ENCODE data around the gene LDB2. TPM values are rescaled to one million over a fixed set of nuclear protein-coding genes. Genes with fewer than 3 reads are reported as not detected.

Gene LDB2
- total RNA-seq, 2 experiments from 2014 or later = not detected

GRCh38 chr4:16814361-16814760 lies 84.1 kb downstream of the LDB2 start:
- Histone ChIP-seq H3K27ac (ENCODE audit: low read depth, low read length, poor library complexity, severe bottlenecking) (no peak overlapping the region), H3K4me2 (ENCODE audit: low read length) (no peak overlapping the region), H3K4me1 (ENCODE audit: insufficient read depth, low read length, poor library complexity, severe bottlenecking) (no peaks in the 10 kb centered on the region), H3K79me2 (ENCODE audit: insufficient read depth, low read depth, low read length) (no peaks in the 10 kb centered on the region), H3K9me3 (ENCODE audit: low read length) (no peaks in the 10 kb centered on the region), H3K9me2 (ENCODE audit: insufficient read depth, low read length) (no peaks in the 10 kb centered on the region; the same call in 1 of the 2 replicates), H2AFZ (ENCODE audit: low read length) (no peak overlapping the region), H4K20me1 (ENCODE audit: insufficient read depth, low read length) (no peaks in the 10 kb centered on the region), H3K36me3 (ENCODE audit: insufficient read depth, low read length) (no peaks in the 10 kb centered on the region), H3K4me3 (ENCODE audit: low read depth, low read length, poor library complexity, severe bottlenecking) (no peak overlapping the region)
- BruUV-seq (replicated peaks) = no TSS peak
- ChIA-PET POLR2A (no interaction called here), CTCF (ENCODE audit: unreplicated experiment) (no interaction called here)
- DNase-seq (ENCODE audit: low spot score) = no peak
- no peak for TF ChIP-seq EZH2phosphoT487 (IDR thresholded peaks at IDR 0.05; ENCODE audit: borderline replicate concordance, low read depth, low read length)
- TF ChIP-seq CTCF (conservative IDR thresholded peaks at IDR 0.05; ENCODE audit: low read length) = no peak
- intact Hi-C loops (cut with micrococcal nuclease; ENCODE audit: unreplicated experiment) = no loop called here

GRCh38 chr4:16812041-16812440 lies 86.4 kb downstream of the LDB2 start:
- H3K4me3 ChIP-seq (ENCODE audit: low read depth, low read length, poor library complexity, severe bottlenecking) = no peak overlapping the region
- H2AFZ ChIP-seq (ENCODE audit: low read length) = no peak overlapping the region
- H3K4me1 ChIP-seq (ENCODE audit: insufficient read depth, low read length, poor library complexity, severe bottlenecking) = no peaks in the 10 kb centered on the region
- intact Hi-C loops (cut with micrococcal nuclease; ENCODE audit: unreplicated experiment) = no loop called here
- no peak overlapping the region for H3K4me2 ChIP-seq (ENCODE audit: low read length)
- no peak for DNase-seq (ENCODE audit: low spot score)
- BruUV-seq (replicated peaks) = no TSS peak
- H3K79me2 ChIP-seq (ENCODE audit: insufficient read depth, low read depth, low read length) = no peaks in the 10 kb centered on the region
- no peaks in the 10 kb centered on the region for H3K9me2 ChIP-seq (ENCODE audit: insufficient read depth, low read length)
- no peaks in the 10 kb centered on the region for H3K9me3 ChIP-seq (ENCODE audit: low read length)
- H3K27ac ChIP-seq (ENCODE audit: low read depth, low read length, poor library complexity, severe bottlenecking) = no peak overlapping the region
- ChIA-PET POLR2A (no interaction called here), CTCF (ENCODE audit: unreplicated experiment) (no interaction called here)
- TF ChIP-seq CTCF (conservative IDR thresholded peaks at IDR 0.05; ENCODE audit: low read length) = no peak
- no peak for TF ChIP-seq EZH2phosphoT487 (IDR thresholded peaks at IDR 0.05; ENCODE audit: borderline replicate concordance, low read depth, low read length)
- no peaks in the 10 kb centered on the region for H4K20me1 ChIP-seq (ENCODE audit: insufficient read depth, low read length)
- H3K36me3 ChIP-seq (ENCODE audit: insufficient read depth, low read length) = no peaks in the 10 kb centered on the region

- no peaks in the 10 kb centered on the region for H4K20me1 ChIP-seq (ENCODE audit: insufficient read depth, low read length)
- no peak overlapping the region for H3K4me3 ChIP-seq (ENCODE audit: low read depth, low read length, poor library complexity, severe bottlenecking)
- intact Hi-C loops (cut with micrococcal nuclease; ENCODE audit: unreplicated experiment) = no loop called here
- ChIA-PET POLR2A (interaction anchor here (0.7 kb wide), 1 partner anchor 187 kb away, joined by 3 read pairs; no protein-coding TSS in a partner anchor), CTCF (ENCODE audit: unreplicated experiment) (no interaction called here)
- no peak overlapping the region for H3K4me2 ChIP-seq (ENCODE audit: low read length)
- TF ChIP-seq EZH2phosphoT487 (IDR thresholded peaks at IDR 0.05; ENCODE audit: borderline replicate concordance, low read depth, low read length) = no peak
- TF ChIP-seq CTCF (conservative IDR thresholded peaks at IDR 0.05; ENCODE audit: low read length) = no peak
- no peaks in the 10 kb centered on the region for H3K36me3 ChIP-seq (ENCODE audit: insufficient read depth, low read length)
- H3K27ac ChIP-seq (ENCODE audit: low read depth, low read length, poor library complexity, severe bottlenecking) = no peak overlapping the region
- H2AFZ ChIP-seq (ENCODE audit: low read length) = no peak overlapping the region
- BruUV-seq (replicated peaks) = no TSS peak
- H3K9me3 ChIP-seq (ENCODE audit: low read length) = no peaks in the 10 kb centered on the region
- no peaks in the 10 kb centered on the region for H3K4me1 ChIP-seq (ENCODE audit: insufficient read depth, low read length, poor library complexity, severe bottlenecking)
- no peak for DNase-seq (ENCODE audit: low spot score)
- no peaks in the 10 kb centered on the region for H3K9me2 ChIP-seq (ENCODE audit: insufficient read depth, low read length)
- no peaks in the 10 kb centered on the region for H3K79me2 ChIP-seq (ENCODE audit: insufficient read depth, low read depth, low read length)
Measured at GRCh38 chr4:16809943-16810342, 88.5 kb downstream of the LDB2 start.
